Measurements from ENCODE around the gene PLCL2. TPM values are rescaled to one million over a fixed set of nuclear protein-coding genes. Genes with fewer than 3 reads are reported as not detected.
A peak's percentile ranks its signal among the peaks of the same experiment; 100 is the strongest.

Gene PLCL2
- total and polyA plus RNA-seq, 2 donors (not counting 1 experiment from before 2014, with no cell fraction given), result 4.0 to 11.9 TPM

GRCh38 chr3:17090280-17090983 lies 205.7 kb downstream of the PLCL2 start:
- no peak overlapping the region for H2AFZ ChIP-seq (ENCODE audit: low read length)
- TF ChIP-seq EZH2 (IDR thresholded peaks at IDR 0.05; ENCODE audit: low read length, missing control alignments) (no peak), CTCF (conservative IDR thresholded peaks at IDR 0.05 in 1 of 2, IDR thresholded peaks at IDR 0.05 in 1 of 2; ENCODE audit: low read depth in 1 of 2, low read length in 2 of 2) (no peak)
- no peak overlapping the region for H3K27ac ChIP-seq (ENCODE audit: insufficient read depth, low read length)
- DNase-seq (ENCODE audit: low read depth in 2 of 2), result no peak
- H3K4me2 ChIP-seq (ENCODE audit: extremely low read depth, insufficient read depth, low read length), result no peak overlapping the region
- H3K27me3 ChIP-seq (ENCODE audit: control insufficient read depth, insufficient read depth, low read length), result no peaks in the 10 kb centered on the region
- H3K4me3 ChIP-seq (replicated peaks in 1 of 4; ENCODE audit: control extremely low read depth in 1 of 4, insufficient read depth in 1 of 4, low read depth in 3 of 4, low read length in 4 of 4), result no peak overlapping the region
- no peaks in the 10 kb centered on the region for H3K4me1 ChIP-seq (ENCODE audit: control insufficient read depth, extremely low read depth, insufficient read depth, low read length)
- no peaks in the 10 kb centered on the region for H3K79me2 ChIP-seq (ENCODE audit: control insufficient read depth, insufficient read depth, low read length)
- H3K9me3 ChIP-seq (ENCODE audit: control insufficient read depth, insufficient read depth, low read depth, low read length), result no peaks in the 10 kb centered on the region
- H3K9ac ChIP-seq (ENCODE audit: insufficient read depth, low read length), result no peak overlapping the region
- H4K20me1 ChIP-seq (ENCODE audit: control insufficient read depth, extremely low read depth, insufficient read depth, low read length), result no peaks in the 10 kb centered on the region
- H3K36me3 ChIP-seq (ENCODE audit: control insufficient read depth, insufficient read depth, low read length), result no peaks in the 10 kb centered on the region

GRCh38 chr3:17091910-17092582 lies 207.3 kb downstream of the PLCL2 start:
- TF ChIP-seq EZH2 (IDR thresholded peaks at IDR 0.05; ENCODE audit: low read length, missing control alignments), result no peak
- TF ChIP-seq CTCF (conservative IDR thresholded peaks at IDR 0.05 in 1 of 2, IDR thresholded peaks at IDR 0.05 in 1 of 2; ENCODE audit: low read depth in 1 of 2, low read length in 2 of 2), result no peak
- Histone ChIP-seq H3K9me3 (ENCODE audit: control insufficient read depth, insufficient read depth, low read depth, low read length) (no peaks in the 10 kb centered on the region), H3K9ac (ENCODE audit: insufficient read depth, low read length) (no peak overlapping the region), H3K4me1 (ENCODE audit: control insufficient read depth, extremely low read depth, insufficient read depth, low read length) (no peaks in the 10 kb centered on the region), H3K27me3 (ENCODE audit: control insufficient read depth, insufficient read depth, low read length) (no peaks in the 10 kb centered on the region), H3K36me3 (ENCODE audit: control insufficient read depth, insufficient read depth, low read length) (no peaks in the 10 kb centered on the region), H4K20me1 (ENCODE audit: control insufficient read depth, extremely low read depth, insufficient read depth, low read length) (no peaks in the 10 kb centered on the region), H3K79me2 (ENCODE audit: control insufficient read depth, insufficient read depth, low read length) (no peaks in the 10 kb centered on the region), H3K4me3 (replicated peaks in 1 of 4; ENCODE audit: control extremely low read depth in 1 of 4, insufficient read depth in 1 of 4, low read depth in 3 of 4, low read length in 4 of 4) (no peak overlapping the region), H3K27ac (ENCODE audit: insufficient read depth, low read length) (no peak overlapping the region), H2AFZ (ENCODE audit: low read length) (no peak overlapping the region), H3K4me2 (ENCODE audit: extremely low read depth, insufficient read depth, low read length) (no peak overlapping the region)
- peak; percentile 4 to 11 for DNase-seq (ENCODE audit: low read depth in 2 of 2)

GRCh38 chr3:17092583-17092933 lies 207.8 kb downstream of the PLCL2 start:
- no peak overlapping the region for H3K27ac ChIP-seq (ENCODE audit: insufficient read depth, low read length)
- no peak for DNase-seq (ENCODE audit: low read depth in 2 of 2)
- H3K36me3 ChIP-seq (ENCODE audit: control insufficient read depth, insufficient read depth, low read length), result no peaks in the 10 kb centered on the region
- H4K20me1 ChIP-seq (ENCODE audit: control insufficient read depth, extremely low read depth, insufficient read depth, low read length), result no peaks in the 10 kb centered on the region
- H3K4me1 ChIP-seq (ENCODE audit: control insufficient read depth, extremely low read depth, insufficient read depth, low read length), result no peaks in the 10 kb centered on the region
- no peak overlapping the region for H3K4me3 ChIP-seq (replicated peaks in 1 of 4; ENCODE audit: control extremely low read depth in 1 of 4, insufficient read depth in 1 of 4, low read depth in 3 of 4, low read length in 4 of 4)
- no peaks in the 10 kb centered on the region for H3K27me3 ChIP-seq (ENCODE audit: control insufficient read depth, insufficient read depth, low read length)
- no peak overlapping the region for H2AFZ ChIP-seq (ENCODE audit: low read length)
- TF ChIP-seq CTCF (conservative IDR thresholded peaks at IDR 0.05 in 1 of 2, IDR thresholded peaks at IDR 0.05 in 1 of 2; ENCODE audit: low read depth in 1 of 2, low read length in 2 of 2) (no peak), EZH2 (IDR thresholded peaks at IDR 0.05; ENCODE audit: low read length, missing control alignments) (no peak)
- H3K9ac ChIP-seq (ENCODE audit: insufficient read depth, low read length), result no peak overlapping the region
- no peaks in the 10 kb centered on the region for H3K9me3 ChIP-seq (ENCODE audit: control insufficient read depth, insufficient read depth, low read depth, low read length)
- H3K79me2 ChIP-seq (ENCODE audit: control insufficient read depth, insufficient read depth, low read length), result no peaks in the 10 kb centered on the region
- H3K4me2 ChIP-seq (ENCODE audit: extremely low read depth, insufficient read depth, low read length), result no peak overlapping the region
